ENCODE data around the gene PAIP1. TPM values are rescaled to one million over a fixed set of nuclear protein-coding genes. Genes with fewer than 3 reads are reported as not detected.
A peak's percentile ranks its signal among the peaks of the same experiment; 100 is the strongest.

Gene PAIP1
- total and polyA plus RNA-seq, 10 donors, result 24.9 to 65.2 (median 43.8) TPM

GRCh38 chr5:43491326-43491725 lies 65.6 kb downstream of the PAIP1 start:
- Histone ChIP-seq H3K27me3 (replicated peaks in 1 of 7) (no peaks in the 10 kb centered on the region), H3K4me3 (no peak overlapping the region), H3K9me3 (no peaks in the 10 kb centered on the region), H3K4me1 (no peaks in the 10 kb centered on the region), H3K36me3 (peaks cover 0 to 18% (median 0%) of the 10 kb centered on the region in 6 donors), H3K27ac (no peak overlapping the region)
- no peak for DNase-seq
- 90 to 97% (median 95%) methylated on average over 1 of the region's 1 CpG for WGBS, 5 donors
- intact Hi-C loops (cut with DNase I; ENCODE audit: low total_unique reads), result no loop called here
- no peak for TF ChIP-seq POLR2AphosphoS5 (IDR thresholded peaks at IDR 0.05)
- TF ChIP-seq POLR2A (IDR thresholded peaks at IDR 0.05), result no peak
- no peak for TF ChIP-seq CTCF (IDR thresholded peaks at IDR 0.05 in 8 of 11, conservative IDR thresholded peaks at IDR 0.05 in 3 of 11)

GRCh38 chr5:43486353-43486752 lies 70.5 kb downstream of the PAIP1 start:
- 88 to 97% (median 93%) methylated on average over 3 of the region's 3 CpGs for WGBS, 5 donors
- Histone ChIP-seq H3K9me3 (no peaks in the 10 kb centered on the region), H3K36me3 (peaks cover 0 to 13% (median 0%) of the 10 kb centered on the region in 6 donors), H3K4me1 (peaks cover 14 to 35% (median 24%) of the 10 kb centered on the region in 6 donors), H3K4me3 (no peak overlapping the region), H3K27ac (no peak overlapping the region), H3K27me3 (replicated peaks in 1 of 7) (no peaks in the 10 kb centered on the region)
- no peak for DNase-seq
- TF ChIP-seq CTCF (IDR thresholded peaks at IDR 0.05 in 8 of 11, conservative IDR thresholded peaks at IDR 0.05 in 3 of 11) (no peak), POLR2A (IDR thresholded peaks at IDR 0.05) (no peak), POLR2AphosphoS5 (IDR thresholded peaks at IDR 0.05) (no peak)
- intact Hi-C loops (cut with DNase I; ENCODE audit: low total_unique reads), result loop anchor here (10.0 kb wide), 1 partner anchor 172 kb away; the partner anchor contains the start of gene HMGCS1

GRCh38 chr5:43485406-43485805 lies 71.5 kb downstream of the PAIP1 start:
- no peaks in the 10 kb centered on the region for H3K9me3 ChIP-seq
- intact Hi-C loops (cut with DNase I; ENCODE audit: low total_unique reads), result loop anchor here (10.0 kb wide), 1 partner anchor 171 kb away; the partner anchor contains the start of gene HMGCS1
- no peaks in the 10 kb centered on the region for H3K27me3 ChIP-seq (replicated peaks in 1 of 7)
- no peak for TF ChIP-seq POLR2AphosphoS5 (IDR thresholded peaks at IDR 0.05)
- no peak for TF ChIP-seq POLR2A (IDR thresholded peaks at IDR 0.05)
- no peak for TF ChIP-seq CTCF (IDR thresholded peaks at IDR 0.05 in 8 of 11, conservative IDR thresholded peaks at IDR 0.05 in 3 of 11)
- no peak for DNase-seq
- H3K4me1 ChIP-seq, result peaks cover 14 to 38% (median 24%) of the 10 kb centered on the region in 6 donors
- WGBS, 5 donors, result 93 to 100% (median 98%) methylated on average over 2 of the region's 2 CpGs
- peak overlapping the region in 6 of 8 donors; percentile 3 to 99 (median 96) for H3K27ac ChIP-seq
- H3K36me3 ChIP-seq, result peaks cover 0 to 13% (median 0%) of the 10 kb centered on the region in 6 donors
- H3K4me3 ChIP-seq, result no peak overlapping the region

- DNase-seq, result peak; percentile 96
- Histone ChIP-seq H3K4me1 (peaks cover 14 to 38% (median 24%) of the 10 kb centered on the region in 6 donors), H3K36me3 (peaks cover 0 to 3% (median 0%) of the 10 kb centered on the region in 6 donors), H3K27ac (peak overlapping the region; percentile 95 to 99 (median 98)), H3K4me3 (peak overlapping the region; percentile 65 to 86 (median 77)), H3K27me3 (replicated peaks in 1 of 7) (no peaks in the 10 kb centered on the region), H3K9me3 (no peaks in the 10 kb centered on the region)
- peak in 1 of 3 donors; percentile 2 for TF ChIP-seq POLR2A (IDR thresholded peaks at IDR 0.05)
- TF ChIP-seq POLR2AphosphoS5 (IDR thresholded peaks at IDR 0.05), result peak; percentile 53 to 84 (median 69)
- peak; percentile 34 to 82 (median 74) for TF ChIP-seq CTCF (IDR thresholded peaks at IDR 0.05 in 8 of 11, conservative IDR thresholded peaks at IDR 0.05 in 3 of 11)
- WGBS, 5 donors, result 3 to 9% (median 3%) methylated on average over 11 to 32 of the region's 32 CpGs
- intact Hi-C loops (cut with DNase I; ENCODE audit: low total_unique reads), result loop anchor here (10.0 kb wide), 1 partner anchor 169 kb away; the partner anchor contains the start of gene HMGCS1
These were observed 72.6 kb downstream of the PAIP1 start for GRCh38 chr5:43484106-43484849.
